ENCODE data around the gene GPR37.

GRCh38 chr7:124777268-124777667 is 11.7 kb upstream of the GPR37 start:
- TF ChIP-seq POLR2A (IDR thresholded peaks at IDR 0.05) (no peak), CTCF (IDR thresholded peaks at IDR 0.05) (no peak)

Data from prostate gland (tissue), 2 donors.